ENCODE results near the gene AKAP1. TPM values are rescaled to one million over a fixed set of nuclear protein-coding genes. Genes with fewer than 3 reads are reported as not detected.
A peak's percentile ranks its signal among the peaks of the same experiment; 100 is the strongest.

AKAP1 gene
- polyA plus RNA-seq, 1 donor (not counting 4 experiments of a cell fraction or from before 2014, with no cell fraction given): 24.1 TPM

DNA sequence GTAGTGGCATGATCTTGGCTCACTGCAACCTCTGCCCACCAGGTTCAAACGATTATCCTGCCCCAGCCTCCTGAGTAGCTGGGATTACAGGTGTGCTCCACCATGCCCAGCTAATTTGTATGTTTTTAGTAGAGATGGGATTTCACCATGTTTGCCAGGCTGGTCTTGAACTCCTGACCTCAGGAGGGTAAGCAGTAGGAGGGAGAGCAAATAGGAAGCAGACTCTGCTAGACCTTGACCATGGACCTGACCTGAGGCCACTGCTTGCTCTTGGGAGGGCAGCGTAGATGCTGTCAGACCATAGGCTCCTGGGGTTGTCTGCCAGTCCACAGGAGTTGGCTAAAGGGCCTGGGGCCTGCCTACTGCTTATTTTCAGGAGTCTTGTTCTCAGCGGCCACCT, 28.6 kb downstream of the AKAP1 start:
- Histone ChIP-seq H3K27me3 (ENCODE audit: control insufficient read depth, extremely low read depth, insufficient read depth, low read length) (no peaks in the 10 kb centered on the region), H3K9me3 (ENCODE audit: control insufficient read depth, low read depth, low read length) (no peaks in the 10 kb centered on the region), H2AFZ (ENCODE audit: control insufficient read depth, low read length) (no peak overlapping the region), H3K9me1 (ENCODE audit: control insufficient read depth, extremely low read depth, insufficient read depth, low read length) (peaks cover 5% of the 10 kb centered on the region), H3K4me1 (ENCODE audit: control insufficient read depth, extremely low read depth, insufficient read depth, low read length) (peaks cover 17% of the 10 kb centered on the region), H3K27ac (ENCODE audit: control insufficient read depth, insufficient read depth, low read length) (no peak overlapping the region), H3K36me3 (ENCODE audit: control insufficient read depth in 2 of 2, extremely low read depth in 1 of 2, insufficient read depth in 2 of 2, low read length in 2 of 2) (peaks cover 30 to 41% of the 10 kb centered on the region in 2 experiments), H4K20me1 (ENCODE audit: control insufficient read depth, extremely low read depth, insufficient read depth, low read length) (no peaks in the 10 kb centered on the region), H3K4me2 (ENCODE audit: control insufficient read depth, extremely low read depth, insufficient read depth, low read depth, low read length) (no peak overlapping the region), H3K4me3 (ENCODE audit: control insufficient read depth in 2 of 3, extremely low read depth in 1 of 3, insufficient read depth in 2 of 3, low read depth in 1 of 3, low read length in 3 of 3) (no peak overlapping the region), H3K9ac (ENCODE audit: control insufficient read depth, extremely low read depth, insufficient read depth, low read length) (no peak overlapping the region), H3K79me2 (ENCODE audit: control insufficient read depth, insufficient read depth, low read length) (peaks cover 3% of the 10 kb centered on the region)
- FAIRE-seq: no peak
- dilution Hi-C loops (cut with MboI; ENCODE audit: extremely low pct_ligation_motif_present, low sequenced_read_pairs): no loop called here
- TF ChIP-seq EZH2 (IDR thresholded peaks at IDR 0.05; ENCODE audit: low read length): no peak
- TF ChIP-seq, protein P1, sequence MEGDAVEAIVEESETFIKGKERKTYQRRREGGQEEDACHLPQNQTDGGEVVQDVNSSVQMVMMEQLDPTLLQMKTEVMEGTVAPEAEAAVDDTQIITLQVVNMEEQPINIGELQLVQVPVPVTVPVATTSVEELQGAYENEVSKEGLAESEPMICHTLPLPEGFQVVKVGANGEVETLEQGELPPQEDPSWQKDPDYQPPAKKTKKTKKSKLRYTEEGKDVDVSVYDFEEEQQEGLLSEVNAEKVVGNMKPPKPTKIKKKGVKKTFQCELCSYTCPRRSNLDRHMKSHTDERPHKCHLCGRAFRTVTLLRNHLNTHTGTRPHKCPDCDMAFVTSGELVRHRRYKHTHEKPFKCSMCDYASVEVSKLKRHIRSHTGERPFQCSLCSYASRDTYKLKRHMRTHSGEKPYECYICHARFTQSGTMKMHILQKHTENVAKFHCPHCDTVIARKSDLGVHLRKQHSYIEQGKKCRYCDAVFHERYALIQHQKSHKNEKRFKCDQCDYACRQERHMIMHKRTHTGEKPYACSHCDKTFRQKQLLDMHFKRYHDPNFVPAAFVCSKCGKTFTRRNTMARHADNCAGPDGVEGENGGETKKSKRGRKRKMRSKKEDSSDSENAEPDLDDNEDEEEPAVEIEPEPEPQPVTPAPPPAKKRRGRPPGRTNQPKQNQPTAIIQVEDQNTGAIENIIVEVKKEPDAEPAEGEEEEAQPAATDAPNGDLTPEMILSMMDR (optimal IDR thresholded peaks at IDR 0.05 in 1 of 3, IDR thresholded peaks at IDR 0.05 in 1 of 3, conservative IDR thresholded peaks at IDR 0.05 in 1 of 3; ENCODE audit: extremely low read depth in 1 of 3, insufficient read depth in 2 of 3, low read length in 3 of 3): no peak
- no peak for DNase-seq (ENCODE audit: low read depth, low spot score)

DNA sequence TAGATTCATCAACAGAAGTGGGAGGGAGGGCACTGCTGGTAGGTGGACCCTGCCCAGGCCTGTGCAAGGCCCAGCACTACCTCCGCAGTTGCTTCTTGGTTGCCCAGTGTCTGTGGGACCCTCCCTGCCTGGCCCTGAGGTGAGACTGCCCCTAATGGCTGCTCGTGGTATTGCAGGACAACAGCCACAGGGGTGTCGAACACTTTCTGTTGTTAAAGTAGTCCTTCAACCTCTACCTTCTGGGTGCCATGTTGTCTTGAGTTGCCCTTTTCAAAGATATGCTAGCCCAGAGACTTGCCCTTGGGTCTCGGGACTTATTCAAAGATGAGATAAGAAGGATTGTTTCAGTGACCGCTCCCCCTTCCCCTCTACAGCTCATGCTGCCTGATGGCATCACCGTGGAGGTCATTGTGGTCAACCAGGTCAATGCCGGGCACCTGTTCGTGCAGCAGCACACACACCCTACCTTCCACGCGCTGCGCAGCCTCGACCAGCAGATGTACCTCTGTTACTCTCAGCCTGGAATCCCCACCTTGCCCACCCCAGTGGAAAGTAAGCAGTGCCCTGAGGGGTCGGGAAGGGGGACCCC, 29.1 kb downstream of the AKAP1 start:
- dilution Hi-C loops (cut with MboI; ENCODE audit: extremely low pct_ligation_motif_present, low sequenced_read_pairs): no loop called here
- no peak for DNase-seq (ENCODE audit: low read depth, low spot score)
- Histone ChIP-seq H3K9ac (ENCODE audit: control insufficient read depth, extremely low read depth, insufficient read depth, low read length) (no peak overlapping the region), H3K27me3 (ENCODE audit: control insufficient read depth, extremely low read depth, insufficient read depth, low read length) (no peaks in the 10 kb centered on the region), H2AFZ (ENCODE audit: control insufficient read depth, low read length) (no peak overlapping the region), H3K36me3 (ENCODE audit: control insufficient read depth in 2 of 2, extremely low read depth in 1 of 2, insufficient read depth in 2 of 2, low read length in 2 of 2) (peaks cover 32 to 46% of the 10 kb centered on the region in 2 experiments), H3K4me2 (ENCODE audit: control insufficient read depth, extremely low read depth, insufficient read depth, low read depth, low read length) (no peak overlapping the region), H3K9me1 (ENCODE audit: control insufficient read depth, extremely low read depth, insufficient read depth, low read length) (peaks cover 5% of the 10 kb centered on the region), H3K79me2 (ENCODE audit: control insufficient read depth, insufficient read depth, low read length) (peaks cover 3% of the 10 kb centered on the region), H3K27ac (ENCODE audit: control insufficient read depth, insufficient read depth, low read length) (no peak overlapping the region), H3K9me3 (ENCODE audit: control insufficient read depth, low read depth, low read length) (no peaks in the 10 kb centered on the region), H3K4me1 (ENCODE audit: control insufficient read depth, extremely low read depth, insufficient read depth, low read length) (peaks cover 12% of the 10 kb centered on the region), H4K20me1 (ENCODE audit: control insufficient read depth, extremely low read depth, insufficient read depth, low read length) (no peaks in the 10 kb centered on the region), H3K4me3 (ENCODE audit: control insufficient read depth in 2 of 3, extremely low read depth in 1 of 3, insufficient read depth in 2 of 3, low read depth in 1 of 3, low read length in 3 of 3) (no peak overlapping the region)
- TF ChIP-seq, protein P1 (optimal IDR thresholded peaks at IDR 0.05 in 1 of 3, IDR thresholded peaks at IDR 0.05 in 1 of 3, conservative IDR thresholded peaks at IDR 0.05 in 1 of 3; ENCODE audit: extremely low read depth in 1 of 3, insufficient read depth in 2 of 3, low read length in 3 of 3): peak; percentile 85 to 94 (median 86)
- no peak for TF ChIP-seq EZH2 (IDR thresholded peaks at IDR 0.05; ENCODE audit: low read length)
- peak; percentile 44 for FAIRE-seq
